DMS114 treated with DMSO at 0.1 percent for 48 hours (cell line): ENCODE measurements around the gene TNS1.

Experiments
- DNase-seq: peaks from one replicate; lab custom pipeline; 2025; ENCODE audit not compliant: unreplicated experiment; lab: John Stamatoyannopoulos, UW

Gene TNS1

GRCh38 chr2:217947383-217948350 is 55.1 kb downstream of the TNS1 start:
- DNase-seq: no peak

DNA sequence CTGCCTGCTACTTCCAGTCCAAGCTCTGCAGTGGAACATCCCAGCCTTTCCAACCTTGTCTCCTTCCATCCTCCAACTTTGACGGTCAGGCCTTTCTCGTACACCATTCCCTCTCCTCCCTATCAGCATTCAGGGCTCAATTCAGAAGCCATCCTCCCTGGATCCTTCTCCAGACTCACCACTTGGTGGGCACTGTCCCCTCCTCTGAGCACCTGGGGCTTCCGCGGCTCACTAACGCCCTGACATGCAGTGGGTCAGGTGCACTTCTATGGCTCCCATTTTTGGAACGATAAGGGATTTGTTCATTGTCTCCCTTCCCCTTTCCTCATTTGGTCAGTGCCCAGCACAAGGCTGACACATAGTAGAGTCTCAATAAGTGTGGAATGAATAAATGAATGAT is 56.7 kb downstream of the TNS1 start:
- no peak for DNase-seq

DNA sequence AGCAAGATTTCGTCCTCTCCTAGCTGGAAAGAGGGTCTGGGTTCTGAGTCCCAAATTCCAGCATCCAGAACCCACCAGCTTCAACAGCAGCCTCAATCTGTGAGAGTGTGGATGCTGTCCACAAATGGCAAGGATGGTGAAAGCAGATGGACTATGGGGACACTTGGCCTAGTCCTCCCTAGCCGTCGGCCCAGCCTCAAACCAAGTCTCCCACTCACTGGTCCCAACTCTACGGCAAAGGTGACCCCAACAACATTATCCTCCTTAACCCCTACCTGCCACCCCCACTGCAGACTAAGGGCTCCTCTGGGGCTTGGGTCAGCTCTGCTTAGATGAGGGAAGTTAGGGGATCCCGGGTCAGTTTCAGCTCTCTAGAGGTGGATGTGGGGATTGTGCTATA is 57.3 kb downstream of the TNS1 start:
- no peak for DNase-seq

DNA sequence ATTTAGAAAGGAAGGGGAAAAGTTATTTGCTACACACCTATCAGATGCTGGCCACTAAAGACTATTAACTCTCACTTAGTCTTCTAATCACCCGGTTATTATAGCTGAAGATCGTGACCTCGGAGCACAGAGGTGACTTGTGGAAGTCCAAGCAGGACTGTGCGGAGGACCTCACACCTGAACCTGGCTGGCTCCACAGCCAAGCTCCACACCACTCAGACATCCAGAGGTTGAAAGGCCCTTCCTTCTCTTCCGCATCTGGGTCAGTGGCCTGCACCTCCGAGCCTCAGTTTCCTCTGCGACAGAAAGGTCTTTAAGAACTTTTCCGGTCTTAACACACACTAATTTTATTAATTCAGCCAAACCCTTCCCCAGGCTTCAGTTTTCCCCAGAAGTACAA is 57.9 kb downstream of the TNS1 start:
- no peak for DNase-seq

DNA sequence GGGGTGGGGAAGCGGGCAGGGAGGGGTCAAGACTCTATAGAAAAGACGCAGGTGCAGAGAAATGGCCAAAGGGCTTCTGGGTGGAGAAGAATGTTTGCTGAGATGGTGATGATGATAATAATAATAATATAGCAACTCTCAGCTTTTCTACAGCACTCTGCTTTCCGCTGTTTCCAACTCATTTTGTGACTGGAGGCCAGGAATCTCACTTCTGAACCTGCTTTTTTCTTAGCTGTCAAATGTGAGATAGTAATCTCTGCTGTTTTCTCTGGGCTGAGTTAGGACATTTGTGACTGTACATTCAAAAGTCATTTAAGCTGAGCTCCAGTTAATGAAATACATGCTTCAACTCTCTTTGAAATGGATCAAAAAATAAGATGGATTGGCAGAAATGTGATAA is 58.4 kb downstream of the TNS1 start:
- DNase-seq: no peak

GRCh38 chr2:217943446-217944321 is 59.1 kb downstream of the TNS1 start:
- peak; percentile 4 for DNase-seq

DNA sequence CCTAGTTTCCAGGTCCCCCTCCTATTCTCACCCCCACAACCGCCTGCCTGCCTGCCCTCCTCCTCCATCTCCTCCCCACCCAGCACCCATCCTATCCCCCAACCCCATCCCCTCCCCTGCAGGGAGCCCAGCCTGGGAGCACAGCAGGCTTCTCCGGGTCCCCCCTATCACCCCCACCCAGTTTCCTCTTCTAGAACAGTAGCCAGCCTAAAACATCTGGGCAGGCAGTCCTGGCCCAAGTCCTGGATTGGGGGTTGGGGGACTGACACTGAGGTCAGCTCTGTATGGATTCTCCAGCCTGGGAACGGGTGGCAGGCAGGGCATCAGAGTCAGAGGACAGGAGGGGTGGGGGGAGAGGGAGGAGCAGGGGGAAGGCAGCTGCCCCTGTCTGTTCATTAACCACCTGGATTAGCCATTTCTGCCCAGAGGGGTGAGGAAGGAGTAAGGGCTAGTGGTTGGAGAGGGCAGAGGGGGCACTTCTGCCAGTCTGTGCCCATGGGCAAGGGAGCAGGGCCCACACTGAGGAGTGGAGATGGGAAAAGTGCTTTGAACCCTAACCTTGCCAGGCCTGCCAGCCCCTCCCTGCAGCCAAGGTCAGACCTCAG is 60.0 kb downstream of the TNS1 start:
- no peak for DNase-seq

GRCh38 chr2:217941886-217942728 is 60.7 kb downstream of the TNS1 start:
- no peak for DNase-seq

- no peak for DNase-seq
Observed at GRCh38 chr2:217941339-217941738, 61.5 kb downstream of the TNS1 start.

DNA sequence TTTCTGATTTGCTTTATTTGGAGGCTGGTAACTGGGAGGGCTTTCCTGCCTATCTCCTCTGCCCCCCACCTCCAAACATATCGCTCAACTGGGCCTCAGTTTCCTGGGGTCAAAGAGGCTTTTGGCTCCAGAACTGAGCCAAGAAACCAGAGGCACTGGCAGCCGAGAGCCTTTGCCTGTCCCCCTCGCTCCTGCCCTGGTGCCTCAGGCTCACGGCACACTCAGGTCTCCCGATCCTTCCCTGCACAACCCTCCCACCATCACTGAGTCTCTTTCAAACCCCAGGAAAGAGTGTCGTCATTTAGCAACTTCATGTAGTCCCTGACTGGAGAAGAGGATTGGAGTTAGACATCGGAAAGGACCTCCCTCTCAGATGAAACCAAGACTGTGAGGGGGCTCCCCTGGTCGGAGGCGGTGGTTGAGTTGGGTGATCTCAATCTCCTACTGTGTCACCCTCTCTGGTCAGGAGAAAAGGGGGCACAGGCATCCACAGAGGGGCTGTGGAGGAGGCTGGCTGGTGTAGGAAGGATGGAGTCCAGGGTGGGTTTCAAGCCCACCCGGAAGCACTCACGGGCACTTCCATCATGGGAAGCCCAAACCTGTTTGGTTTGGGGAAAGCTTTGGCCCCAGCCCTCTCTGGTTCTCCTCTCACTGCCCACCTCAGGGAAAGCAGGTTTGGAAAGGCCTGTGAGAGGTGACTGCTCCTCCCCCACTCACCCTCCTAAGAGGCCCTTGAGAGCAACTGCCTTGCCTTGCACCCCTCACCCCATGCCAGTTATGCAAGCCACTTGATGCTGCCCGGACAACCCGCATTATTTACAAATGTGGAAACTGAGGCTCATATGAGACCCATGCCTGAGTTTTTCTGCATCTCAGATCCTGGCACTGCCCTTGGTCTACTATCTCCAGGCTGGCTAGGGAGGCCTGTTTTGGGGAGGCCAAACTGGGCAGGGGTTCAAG is 62.3 kb downstream of the TNS1 start:
- DNase-seq: no peak

DNA sequence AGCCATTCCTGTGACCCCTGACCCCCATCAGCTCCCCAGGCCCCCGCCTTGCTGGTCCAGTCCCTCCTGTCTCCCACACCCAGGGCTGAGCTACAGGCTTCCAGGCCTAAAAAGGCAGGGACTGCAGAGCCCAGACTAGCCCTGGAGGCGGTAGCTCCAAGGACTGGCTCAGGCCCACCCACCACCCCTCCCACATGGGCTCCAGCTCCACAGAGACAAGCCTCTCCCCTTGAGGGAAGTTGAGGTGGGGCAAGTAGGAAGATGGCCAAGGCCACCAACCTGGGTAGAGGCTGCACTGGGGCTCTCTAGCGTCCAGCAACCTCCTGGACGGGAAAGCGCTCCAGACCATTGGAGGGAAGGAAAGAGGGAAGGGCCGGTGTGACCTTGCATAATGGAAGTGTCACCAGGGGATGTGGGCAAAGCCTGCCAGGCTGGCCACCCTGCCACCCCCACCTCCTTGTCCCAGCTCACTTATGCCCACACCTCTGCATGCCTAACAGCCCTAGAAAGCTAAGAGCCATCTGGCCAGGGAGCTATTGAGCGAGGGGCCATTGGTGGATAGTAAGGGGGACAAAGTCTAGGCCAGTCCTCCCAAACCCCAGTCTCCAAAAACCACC is 63.1 kb downstream of the TNS1 start:
- no peak for DNase-seq

DNA sequence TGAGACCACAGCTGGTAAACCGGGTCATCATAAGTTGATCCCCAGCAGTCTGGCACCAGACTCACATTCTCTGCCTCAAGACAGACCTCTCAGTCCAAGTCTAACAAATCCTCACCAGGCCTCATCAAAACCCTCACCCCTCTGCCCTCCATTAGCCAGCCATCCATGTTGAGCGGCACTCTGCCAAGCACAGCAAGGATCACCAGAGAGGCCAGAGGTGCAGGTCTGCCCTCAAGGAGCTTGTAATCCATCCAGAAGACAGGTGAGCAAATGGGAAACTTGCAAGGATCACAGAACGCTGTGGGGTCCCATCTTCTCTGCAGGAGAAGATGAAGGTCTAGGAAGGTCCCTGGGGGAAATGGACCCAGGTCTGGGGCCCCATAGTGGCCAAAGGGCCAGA is 63.6 kb downstream of the TNS1 start:
- no peak for DNase-seq

GRCh38 chr2:217938036-217938435 is 64.8 kb downstream of the TNS1 start:
- DNase-seq: no peak

GRCh38 chr2:217937446-217937845 is 65.3 kb downstream of the TNS1 start:
- DNase-seq: no peak

DNA sequence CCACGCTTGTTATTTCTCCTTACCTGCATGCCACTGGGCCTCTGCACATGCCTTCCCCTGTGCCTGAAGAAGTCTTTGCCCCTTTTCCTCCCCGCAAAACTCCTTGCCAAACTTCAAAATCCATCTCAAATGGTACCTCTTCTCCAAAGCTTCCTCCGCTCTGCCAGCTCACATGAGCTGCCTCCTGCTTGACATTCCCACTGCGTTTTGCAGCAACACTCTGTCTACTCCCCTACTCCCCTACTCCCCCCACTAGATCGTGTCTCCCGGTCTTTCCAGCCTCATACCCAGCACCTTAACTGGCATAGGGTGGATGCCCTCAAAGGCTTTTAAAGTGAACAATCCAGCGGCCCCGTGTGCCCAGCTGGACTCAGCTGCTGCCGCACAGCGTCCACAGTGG is 65.8 kb downstream of the TNS1 start:
- DNase-seq: no peak

DNA sequence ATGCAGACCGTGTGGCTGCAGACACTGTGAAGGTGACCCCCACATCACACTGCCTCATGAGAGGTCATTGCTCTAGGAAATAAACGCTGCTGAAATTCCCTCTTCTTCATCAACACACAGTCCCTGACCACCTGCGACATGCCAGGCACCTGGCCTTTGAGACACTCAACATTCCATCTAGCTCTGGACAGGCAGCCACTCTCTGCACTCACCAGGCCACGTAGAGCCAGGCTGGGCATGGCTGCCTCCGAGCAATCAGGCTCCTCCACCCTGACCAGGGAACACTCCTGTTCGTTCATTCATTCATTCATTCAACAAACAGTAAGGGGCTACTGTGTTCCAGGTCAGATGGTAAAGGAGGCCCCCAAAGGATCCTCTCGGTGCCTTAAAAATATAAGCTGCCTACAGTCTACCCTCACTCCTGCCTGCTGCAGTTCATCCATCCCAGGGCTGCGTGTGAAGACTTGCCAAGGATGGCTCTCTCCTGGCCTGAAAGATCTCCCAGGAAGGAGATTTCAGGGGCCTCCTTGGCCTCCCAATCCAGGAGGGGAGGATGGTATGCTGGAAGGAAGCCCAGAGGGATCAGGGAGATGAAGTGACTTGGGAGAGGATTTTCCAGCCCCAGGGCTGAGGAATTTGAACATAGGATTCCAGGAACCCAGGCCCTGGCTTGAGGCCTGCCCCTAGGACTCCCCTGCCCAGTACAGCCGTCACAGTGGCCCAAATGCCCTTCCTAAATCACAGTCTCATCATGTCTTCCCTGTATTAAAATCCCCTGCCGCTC is 66.7 kb downstream of the TNS1 start:
- no peak for DNase-seq

DNA sequence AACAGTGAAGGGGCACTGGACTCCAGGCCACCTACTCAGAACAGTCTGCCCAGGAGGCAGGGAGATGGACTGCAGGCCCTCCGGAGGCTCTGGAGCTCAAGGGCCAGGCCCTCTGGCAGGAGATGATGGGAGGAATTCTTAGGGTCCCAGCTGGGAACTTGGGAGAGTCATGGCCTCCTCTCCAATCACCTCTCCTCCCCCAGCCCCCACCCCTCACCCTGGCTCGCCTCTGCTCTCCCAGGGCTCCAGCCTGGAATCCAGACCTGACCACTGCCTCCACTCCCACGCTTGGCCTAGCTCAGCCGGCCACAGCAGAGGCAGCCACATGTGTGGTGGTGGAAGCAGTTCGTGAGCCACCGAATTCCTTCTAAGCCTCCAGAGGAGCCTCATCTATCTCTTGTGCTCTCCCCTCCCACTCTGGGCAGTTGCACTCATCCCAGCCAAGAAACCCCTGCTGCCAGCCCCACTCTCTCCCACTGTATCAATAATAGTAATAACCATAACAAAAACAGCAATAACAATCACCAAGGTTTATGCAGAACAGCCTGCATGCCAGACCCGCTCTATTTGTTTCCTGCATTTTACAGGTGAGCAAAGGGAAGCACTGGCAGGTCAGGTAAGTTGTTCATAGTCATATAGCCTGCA is 67.4 kb downstream of the TNS1 start:
- no peak for DNase-seq
